ENCODE data around the gene CSF1R. TPM values are rescaled to one million over a fixed set of nuclear protein-coding genes. Genes with fewer than 3 reads are reported as not detected.

The CSF1R gene
- total and polyA plus RNA-seq, 2 of the 4 experiments (the other 2 are of a cell fraction) = 0.14 to 0.36 TPM

DNA sequence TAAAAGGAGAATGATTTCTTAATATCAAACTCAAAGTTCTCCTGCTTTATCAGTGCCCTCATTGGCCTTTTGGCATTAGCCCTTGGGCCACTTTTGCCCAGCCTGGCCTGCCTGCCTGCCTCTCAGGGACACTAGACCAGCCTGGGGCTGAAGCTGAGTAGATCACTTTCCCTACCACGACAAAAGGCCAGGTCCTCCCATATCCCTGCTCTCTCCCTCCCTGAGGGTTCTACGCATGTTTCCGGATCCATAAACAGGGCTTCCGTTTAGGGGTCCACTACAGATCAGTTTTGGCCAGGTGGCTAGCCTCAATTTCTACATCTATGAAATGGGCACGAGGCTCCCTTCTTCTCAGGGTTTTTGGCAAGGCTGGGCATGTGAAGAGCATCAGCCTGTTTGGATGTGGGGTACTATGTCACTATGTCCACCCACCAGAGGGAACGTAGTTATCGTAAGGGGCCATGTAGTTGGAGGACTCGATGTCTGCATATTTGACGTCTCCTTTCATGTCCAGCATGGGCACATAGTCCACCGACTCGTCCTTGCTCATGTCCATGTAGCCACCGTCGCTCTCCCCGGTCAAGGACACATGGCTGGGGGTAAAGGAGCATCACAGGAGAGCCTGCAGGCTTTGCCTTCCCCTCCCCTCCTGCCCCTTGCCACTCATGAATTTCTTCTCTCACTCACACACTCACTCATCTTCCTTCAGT is 35.2 kb upstream of the CSF1R start:
- Histone ChIP-seq H2AK5ac (ENCODE audit: low read depth, low read length) (no peak overlapping the region), H3K27ac (ENCODE audit: insufficient read depth, low read length) (no peak overlapping the region), H2BK20ac (ENCODE audit: low read depth, low read length) (no peak overlapping the region), H3K4me2 (ENCODE audit: low read depth, low read length) (no peak overlapping the region), H4K5ac (ENCODE audit: low read depth, low read length) (no peak overlapping the region), H3K36me3 (ENCODE audit: control insufficient read depth, insufficient read depth, low read length) (peaks cover 96% of the 10 kb centered on the region), H3K9ac (ENCODE audit: low read depth, low read length) (no peak overlapping the region), H2AFZ (replicated peaks; ENCODE audit: low read length, poor library complexity) (peak overlapping the region; percentile 46), H3K4me1 (ENCODE audit: control insufficient read depth, insufficient read depth, low read length) (no peaks in the 10 kb centered on the region), H3K56ac (ENCODE audit: extremely low read depth, insufficient read depth, low read length) (no peak overlapping the region), H3K9me3 (ENCODE audit: control insufficient read depth, insufficient read depth, low read length) (no peaks in the 10 kb centered on the region), H4K91ac (ENCODE audit: insufficient read depth, low read depth, low read length) (no peak overlapping the region), H2BK15ac (ENCODE audit: low read depth, low read length) (no peak overlapping the region), H4K20me1 (ENCODE audit: insufficient read depth, low read length) (no peaks in the 10 kb centered on the region), H3K4ac (ENCODE audit: low read depth, low read length) (no peak overlapping the region), H2BK120ac (ENCODE audit: low read depth, low read length) (no peak overlapping the region), H2AK9ac (replicated peaks; ENCODE audit: low read depth, low read length, poor library complexity) (no peak overlapping the region), H3K79me1 (ENCODE audit: low read depth in 1 of 2, low read length in 2 of 2) (peaks cover 17 to 51% of the 10 kb centered on the region in 2 experiments), H3K18ac (ENCODE audit: low read depth, low read length) (no peak overlapping the region), H3K9me1 (ENCODE audit: insufficient read depth, low read length) (no peaks in the 10 kb centered on the region), H4K8ac (ENCODE audit: low read depth in 2 of 2, low read length in 2 of 2) (no peak overlapping the region), H3K23ac (ENCODE audit: low read depth, low read length) (no peak overlapping the region), H2BK5ac (ENCODE audit: low read depth, low read length, poor library complexity, severe bottlenecking) (no peak overlapping the region), H3K14ac (replicated peaks; ENCODE audit: low read depth, low read length) (no peak overlapping the region), H3K27me3 (ENCODE audit: control insufficient read depth, insufficient read depth, low read length) (no peaks in the 10 kb centered on the region), H3K4me3 (ENCODE audit: insufficient read depth, low read depth, low read length) (no peak overlapping the region)
- ATAC-seq (ENCODE audit: low read depth) = no peak
- ChIA-PET CTCF (no interaction called here), POLR2A (ENCODE audit: unreplicated experiment) (no interaction called here)
- TF ChIP-seq NFE2L2 (IDR thresholded peaks at IDR 0.05; ENCODE audit: low read depth, low read length) = no peak
- no peak for TF ChIP-seq POLR2A (IDR thresholded peaks at IDR 0.05; ENCODE audit: low read depth, low read length)
- no peak for TF ChIP-seq SMC3 (IDR thresholded peaks at IDR 0.05; ENCODE audit: low read depth, low read length)
- TF ChIP-seq MXI1 (IDR thresholded peaks at IDR 0.05; ENCODE audit: borderline replicate concordance, low read depth, low read length) = no peak
- no peak for TF ChIP-seq MAZ (IDR thresholded peaks at IDR 0.05; ENCODE audit: borderline replicate concordance, low read depth, low read length)
- TF ChIP-seq RAD21 (IDR thresholded peaks at IDR 0.05; ENCODE audit: low read length) = no peak
- TF ChIP-seq MAFK (IDR thresholded peaks at IDR 0.05; ENCODE audit: low read depth, low read length) = no peak
- TF ChIP-seq, protein P1, sequence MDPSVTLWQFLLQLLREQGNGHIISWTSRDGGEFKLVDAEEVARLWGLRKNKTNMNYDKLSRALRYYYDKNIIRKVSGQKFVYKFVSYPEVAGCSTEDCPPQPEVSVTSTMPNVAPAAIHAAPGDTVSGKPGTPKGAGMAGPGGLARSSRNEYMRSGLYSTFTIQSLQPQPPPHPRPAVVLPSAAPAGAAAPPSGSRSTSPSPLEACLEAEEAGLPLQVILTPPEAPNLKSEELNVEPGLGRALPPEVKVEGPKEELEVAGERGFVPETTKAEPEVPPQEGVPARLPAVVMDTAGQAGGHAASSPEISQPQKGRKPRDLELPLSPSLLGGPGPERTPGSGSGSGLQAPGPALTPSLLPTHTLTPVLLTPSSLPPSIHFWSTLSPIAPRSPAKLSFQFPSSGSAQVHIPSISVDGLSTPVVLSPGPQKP (IDR thresholded peaks at IDR 0.05; ENCODE audit: borderline replicate concordance, low read depth, low read length) = no peak
- no peak for TF ChIP-seq BHLHE40 (IDR thresholded peaks at IDR 0.05; ENCODE audit: low read depth, low read length)
- no peak for TF ChIP-seq CEBPB (IDR thresholded peaks at IDR 0.05; ENCODE audit: low read depth, low read length)
- TF ChIP-seq RFX5 (IDR thresholded peaks at IDR 0.05; ENCODE audit: low read depth, low read length) = no peak
- TF ChIP-seq, protein P2, sequence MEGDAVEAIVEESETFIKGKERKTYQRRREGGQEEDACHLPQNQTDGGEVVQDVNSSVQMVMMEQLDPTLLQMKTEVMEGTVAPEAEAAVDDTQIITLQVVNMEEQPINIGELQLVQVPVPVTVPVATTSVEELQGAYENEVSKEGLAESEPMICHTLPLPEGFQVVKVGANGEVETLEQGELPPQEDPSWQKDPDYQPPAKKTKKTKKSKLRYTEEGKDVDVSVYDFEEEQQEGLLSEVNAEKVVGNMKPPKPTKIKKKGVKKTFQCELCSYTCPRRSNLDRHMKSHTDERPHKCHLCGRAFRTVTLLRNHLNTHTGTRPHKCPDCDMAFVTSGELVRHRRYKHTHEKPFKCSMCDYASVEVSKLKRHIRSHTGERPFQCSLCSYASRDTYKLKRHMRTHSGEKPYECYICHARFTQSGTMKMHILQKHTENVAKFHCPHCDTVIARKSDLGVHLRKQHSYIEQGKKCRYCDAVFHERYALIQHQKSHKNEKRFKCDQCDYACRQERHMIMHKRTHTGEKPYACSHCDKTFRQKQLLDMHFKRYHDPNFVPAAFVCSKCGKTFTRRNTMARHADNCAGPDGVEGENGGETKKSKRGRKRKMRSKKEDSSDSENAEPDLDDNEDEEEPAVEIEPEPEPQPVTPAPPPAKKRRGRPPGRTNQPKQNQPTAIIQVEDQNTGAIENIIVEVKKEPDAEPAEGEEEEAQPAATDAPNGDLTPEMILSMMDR (conservative IDR thresholded peaks at IDR 0.05; ENCODE audit: low read depth, low read length) = no peak
- TF ChIP-seq FOS (IDR thresholded peaks at IDR 0.05; ENCODE audit: low read depth, low read length) = no peak
- no peak for TF ChIP-seq CHD1 (IDR thresholded peaks at IDR 0.05; ENCODE audit: low read depth, low read length)
- TF ChIP-seq RCOR1 (IDR thresholded peaks at IDR 0.05; ENCODE audit: insufficient replicate concordance, low read length) = no peak
- TF ChIP-seq, protein P3, sequence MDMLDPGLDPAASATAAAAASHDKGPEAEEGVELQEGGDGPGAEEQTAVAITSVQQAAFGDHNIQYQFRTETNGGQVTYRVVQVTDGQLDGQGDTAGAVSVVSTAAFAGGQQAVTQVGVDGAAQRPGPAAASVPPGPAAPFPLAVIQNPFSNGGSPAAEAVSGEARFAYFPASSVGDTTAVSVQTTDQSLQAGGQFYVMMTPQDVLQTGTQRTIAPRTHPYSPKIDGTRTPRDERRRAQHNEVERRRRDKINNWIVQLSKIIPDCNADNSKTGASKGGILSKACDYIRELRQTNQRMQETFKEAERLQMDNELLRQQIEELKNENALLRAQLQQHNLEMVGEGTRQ (IDR thresholded peaks at IDR 0.05; ENCODE audit: low read depth, low read length) = no peak
- no TSS peak for BruUV-seq (replicated peaks)
- intact Hi-C loops (cut with micrococcal nuclease) = no loop called here
- in situ Hi-C loops (cut with MboI; ENCODE audit: low sequenced_read_pairs) = no loop called here
- dilution Hi-C loops (cut with HindIII; ENCODE audit: low sequenced_read_pairs, unreplicated experiment) = no loop called here
- WGBS, 2 experiments (ENCODE audit: extremely low coverage in 2 of 2, insufficient read length in 1 of 2) = 89% methylated on average over 6 of the region's 14 CpGs; no CpG with 5 or more reads in 1 of the 2 experiments
- DNase-seq = no peak
